Measurements from ENCODE around the gene KREMEN2. TPM values are rescaled to one million over a fixed set of nuclear protein-coding genes. Genes with fewer than 3 reads are reported as not detected.
"Not testable (repeated sequence)": the region's sequence is repeated elsewhere in the genome, so short reads cannot be mapped to it uniquely, and the experiment has no call there.

Gene KREMEN2
- total RNA-seq, 2 experiments from 2014 or later = not detected

- DNase-seq = no peak
- Mint-ChIP-seq H3K4me3 (no peak overlapping the region), H3K27ac (no peak overlapping the region), H3K9me3 (no peaks in the 10 kb centered on the region), H3K27me3 (no peaks in the 10 kb centered on the region), H3K4me1 (no peaks in the 10 kb centered on the region), H3K36me3 (peaks cover 6% of the 10 kb centered on the region)
Measured at GRCh38 chr16:2933136-2933535, 30.9 kb upstream of the KREMEN2 start.

- H3K36me3 Mint-ChIP-seq = peaks cover 8% of the 10 kb centered on the region
- no peaks in the 10 kb centered on the region for H3K9me3 Mint-ChIP-seq
- no peak overlapping the region for H3K4me3 Mint-ChIP-seq
- no peak for DNase-seq
- no peak overlapping the region for H3K27ac Mint-ChIP-seq
- no peaks in the 10 kb centered on the region for H3K27me3 Mint-ChIP-seq
- no peaks in the 10 kb centered on the region for H3K4me1 Mint-ChIP-seq
Measured at GRCh38 chr16:2933701-2934100, 30.4 kb upstream of the KREMEN2 start.

DNA sequence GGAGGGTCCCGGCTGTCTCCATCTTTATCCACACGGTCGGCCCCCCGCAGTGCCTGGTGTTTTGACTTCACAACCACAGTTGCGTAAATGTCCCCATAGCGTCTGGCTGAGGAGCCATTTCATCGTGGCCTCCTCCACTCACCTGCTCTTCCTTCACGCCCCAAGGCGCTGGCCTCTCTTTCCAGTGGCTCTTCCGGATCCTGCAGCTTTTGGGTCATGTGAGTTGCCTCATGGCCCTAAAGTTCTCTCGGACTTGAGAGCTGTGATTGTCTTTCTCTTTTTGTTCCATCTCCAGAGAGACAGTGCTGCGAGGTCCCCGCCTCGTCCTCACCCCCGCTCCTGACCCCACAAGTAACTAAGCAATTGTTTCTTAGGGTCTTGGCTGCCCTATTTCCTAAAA lies 29.6 kb upstream of the KREMEN2 start:
- Mint-ChIP-seq H3K4me1 (no peaks in the 10 kb centered on the region), H3K36me3 (peaks cover 11% of the 10 kb centered on the region), H3K9me3 (no peaks in the 10 kb centered on the region), H3K4me3 (no peak overlapping the region), H3K27me3 (no peaks in the 10 kb centered on the region), H3K27ac (no peak overlapping the region)
- DNase-seq = no peak

DNA sequence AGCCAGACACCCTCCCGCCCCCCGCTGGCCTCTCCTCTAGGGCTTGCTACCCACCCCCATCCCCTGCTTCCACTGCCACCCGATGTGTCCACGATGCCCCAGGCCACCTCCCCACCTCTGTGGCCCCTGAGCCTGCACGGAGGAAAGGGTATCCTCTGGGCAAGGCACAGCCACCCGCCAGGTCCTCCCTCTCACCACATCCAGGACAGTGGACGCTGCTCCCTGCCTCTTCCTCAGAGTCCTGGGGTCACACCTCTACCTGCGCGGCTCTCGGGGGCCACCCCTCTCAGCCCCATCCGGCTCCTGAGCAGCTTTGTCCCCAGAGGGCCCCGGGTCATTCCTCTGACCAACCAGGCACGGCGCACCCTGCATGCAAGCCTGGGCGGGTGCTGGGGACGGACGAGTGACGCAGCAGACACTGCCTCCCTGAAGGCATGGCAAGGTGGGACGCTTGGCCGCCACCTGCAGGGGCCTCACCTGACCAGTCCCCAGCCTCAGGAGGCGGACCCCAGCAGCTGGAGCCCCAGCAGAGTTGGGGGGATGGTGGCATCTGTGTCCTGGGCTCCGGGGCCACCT lies 27.6 kb upstream of the KREMEN2 start:
- no peaks in the 10 kb centered on the region for H3K27me3 Mint-ChIP-seq
- no peak for DNase-seq
- H3K36me3 Mint-ChIP-seq = peaks cover 12% of the 10 kb centered on the region
- no peaks in the 10 kb centered on the region for H3K9me3 Mint-ChIP-seq
- H3K4me1 Mint-ChIP-seq = no peaks in the 10 kb centered on the region
- no peak overlapping the region for H3K4me3 Mint-ChIP-seq
- no peak overlapping the region for H3K27ac Mint-ChIP-seq

DNA sequence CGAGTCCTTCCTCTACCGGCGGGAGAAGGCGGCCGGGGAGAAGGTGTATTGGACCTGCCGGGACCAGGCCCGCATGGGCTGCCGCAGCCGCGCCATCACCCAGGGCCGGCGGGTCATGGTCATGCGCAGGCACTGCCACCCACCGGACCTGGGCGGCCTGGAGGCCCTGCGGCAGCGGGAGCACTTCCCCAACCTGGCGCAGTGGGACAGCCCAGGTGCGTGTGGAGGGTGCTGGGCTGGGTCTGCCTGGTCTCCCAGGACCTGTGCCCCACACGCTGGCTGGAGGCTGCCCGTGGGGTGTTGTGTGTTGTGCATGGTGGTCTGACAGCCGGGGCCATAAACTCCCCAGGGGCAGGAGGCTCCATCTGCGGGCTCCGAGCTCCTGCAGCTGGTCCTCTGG lies 26.9 kb upstream of the KREMEN2 start:
- DNase-seq = no peak
- no peaks in the 10 kb centered on the region for H3K9me3 Mint-ChIP-seq
- no peak overlapping the region for H3K27ac Mint-ChIP-seq
- no peaks in the 10 kb centered on the region for H3K4me1 Mint-ChIP-seq
- peaks cover 14% of the 10 kb centered on the region for H3K36me3 Mint-ChIP-seq
- no peak overlapping the region for H3K4me3 Mint-ChIP-seq
- no peaks in the 10 kb centered on the region for H3K27me3 Mint-ChIP-seq

DNA sequence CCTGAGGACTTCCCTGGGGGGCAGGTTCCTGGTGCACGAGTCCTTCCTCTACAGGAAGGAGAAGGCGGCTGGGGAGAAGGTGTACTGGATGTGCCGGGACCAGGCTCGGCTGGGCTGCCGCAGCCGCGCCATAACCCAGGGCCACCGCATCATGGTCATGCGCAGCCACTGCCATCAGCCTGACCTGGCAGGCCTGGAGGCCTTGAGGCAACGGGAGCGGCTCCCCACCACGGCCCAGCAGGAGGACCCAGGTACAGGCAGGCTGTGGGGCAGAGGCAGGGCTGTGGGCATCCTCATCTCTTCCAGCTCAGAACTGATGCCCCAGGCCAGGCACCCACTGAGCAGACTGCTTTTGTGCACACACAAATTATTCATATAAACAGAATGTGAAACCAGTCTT lies 25.9 kb upstream of the KREMEN2 start:
- peaks cover 16% of the 10 kb centered on the region for H3K36me3 Mint-ChIP-seq
- H3K4me3 Mint-ChIP-seq = no peak overlapping the region
- no peaks in the 10 kb centered on the region for H3K4me1 Mint-ChIP-seq
- no peaks in the 10 kb centered on the region for H3K27me3 Mint-ChIP-seq
- no peaks in the 10 kb centered on the region for H3K9me3 Mint-ChIP-seq
- DNase-seq = no peak
- H3K27ac Mint-ChIP-seq = no peak overlapping the region

DNA sequence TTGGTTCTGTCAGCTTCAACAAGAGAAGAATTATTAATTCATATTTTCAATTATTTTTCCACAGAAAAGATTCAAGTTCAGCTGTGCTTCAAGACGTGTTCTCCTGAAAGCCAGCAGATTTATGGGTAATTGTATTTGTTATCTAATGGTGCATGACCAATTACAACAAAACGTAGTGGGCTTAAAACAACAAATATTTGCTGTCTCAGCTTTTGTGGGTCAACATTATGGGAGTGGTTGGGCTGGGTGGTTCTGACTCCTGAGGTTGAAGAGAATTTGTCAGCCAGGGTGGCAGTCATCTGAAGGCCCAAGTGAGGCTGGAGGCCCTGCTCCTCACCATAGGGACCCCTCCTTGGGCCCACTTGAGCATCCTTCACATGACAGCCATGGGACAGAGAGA lies 24.1 kb upstream of the KREMEN2 start:
- H3K4me3 Mint-ChIP-seq = no peak overlapping the region
- H3K4me1 Mint-ChIP-seq = no peaks in the 10 kb centered on the region
- H3K9me3 Mint-ChIP-seq = no peaks in the 10 kb centered on the region
- H3K27ac Mint-ChIP-seq = no peak overlapping the region
- H3K27me3 Mint-ChIP-seq = no peaks in the 10 kb centered on the region
- no peak for DNase-seq
- H3K36me3 Mint-ChIP-seq = peaks cover 13% of the 10 kb centered on the region

DNA sequence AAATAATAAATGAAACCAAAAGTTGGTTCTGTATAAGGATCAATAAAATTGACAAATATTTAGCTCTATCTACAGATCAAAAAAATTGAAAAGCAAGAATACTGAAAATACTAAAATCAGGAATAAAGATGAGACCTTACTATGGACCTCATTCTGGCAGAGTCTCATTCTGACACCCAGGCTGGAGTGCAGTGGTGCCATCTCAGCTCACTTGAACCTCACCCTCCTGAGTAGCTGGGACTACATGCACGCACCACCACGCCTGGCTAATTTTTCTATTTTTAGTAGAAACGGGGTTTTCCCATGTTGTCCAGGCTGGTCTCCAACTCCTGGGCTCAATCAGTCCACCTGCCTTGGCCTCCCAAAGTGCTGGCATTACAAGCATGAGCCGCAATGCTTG lies 22.0 kb upstream of the KREMEN2 start:
- Mint-ChIP-seq H3K36me3 (peaks cover 9% of the 10 kb centered on the region), H3K27me3 (no peaks in the 10 kb centered on the region), H3K4me1 (no peaks in the 10 kb centered on the region), H3K9me3 (no peaks in the 10 kb centered on the region), H3K4me3 (no peak overlapping the region), H3K27ac (no peak overlapping the region)
- DNase-seq = no peak

DNA sequence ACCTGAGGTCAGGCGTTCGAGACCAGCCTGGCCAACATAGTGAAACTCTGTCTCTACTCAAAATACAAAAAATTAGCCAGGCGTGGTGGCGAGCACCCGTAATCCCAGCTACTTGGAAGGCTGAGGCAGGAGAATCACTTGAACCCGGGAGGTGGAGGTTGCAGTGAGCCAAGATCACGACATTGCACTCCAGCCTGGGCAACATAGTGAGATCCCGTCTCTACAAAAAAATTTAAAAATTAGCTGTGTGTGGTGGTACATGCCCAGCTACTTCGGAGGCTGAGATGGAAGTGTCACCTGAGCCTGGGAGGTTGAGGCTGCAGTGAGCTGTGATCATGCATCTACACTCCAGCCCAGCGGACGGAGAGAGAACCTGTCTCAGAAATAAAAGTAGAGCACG lies 20.4 kb upstream of the KREMEN2 start:
- not testable (repeated sequence) for H3K27ac Mint-ChIP-seq, DNase-seq, H3K27me3 Mint-ChIP-seq, H3K4me1 Mint-ChIP-seq, H3K4me3 Mint-ChIP-seq, H3K36me3 Mint-ChIP-seq, H3K9me3 Mint-ChIP-seq

DNA sequence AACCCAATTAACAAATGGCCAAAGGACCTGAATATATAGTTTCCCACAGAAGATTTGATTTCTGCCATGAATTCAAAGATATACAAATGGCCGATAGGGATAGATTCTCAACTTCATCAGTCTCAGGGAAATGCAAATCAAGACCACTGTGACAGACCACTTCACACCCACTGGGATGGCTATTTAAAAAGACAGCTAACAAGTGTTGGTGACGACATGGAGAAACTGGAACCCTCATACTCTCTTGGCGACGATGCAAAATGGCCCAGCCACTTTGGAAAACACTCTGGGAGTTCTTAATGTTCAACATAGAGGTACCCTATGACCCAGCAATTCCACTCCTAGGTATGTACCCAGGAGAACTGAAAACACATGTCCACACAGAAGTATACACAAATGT lies 17.4 kb upstream of the KREMEN2 start:
- Mint-ChIP-seq H3K4me3 (no peak overlapping the region), H3K27ac (no peak overlapping the region), H3K27me3 (no peaks in the 10 kb centered on the region), H3K9me3 (no peaks in the 10 kb centered on the region), H3K36me3 (peaks cover 6% of the 10 kb centered on the region), H3K4me1 (no peaks in the 10 kb centered on the region)
- no peak for DNase-seq

GRCh38 chr16:2948807-2949704 lies 15.0 kb upstream of the KREMEN2 start:
- no peak for DNase-seq
- Mint-ChIP-seq H3K36me3 (peaks cover 2% of the 10 kb centered on the region), H3K9me3 (no peaks in the 10 kb centered on the region), H3K27me3 (no peaks in the 10 kb centered on the region), H3K27ac (no peak overlapping the region), H3K4me1 (no peaks in the 10 kb centered on the region), H3K4me3 (no peak overlapping the region)

- H3K4me1 Mint-ChIP-seq = no peaks in the 10 kb centered on the region
- no peak overlapping the region for H3K27ac Mint-ChIP-seq
- H3K4me3 Mint-ChIP-seq = no peak overlapping the region
- H3K9me3 Mint-ChIP-seq = no peaks in the 10 kb centered on the region
- DNase-seq = no peak
- H3K36me3 Mint-ChIP-seq = peaks cover 2% of the 10 kb centered on the region
- no peaks in the 10 kb centered on the region for H3K27me3 Mint-ChIP-seq
Measured at GRCh38 chr16:2949705-2950352, 14.2 kb upstream of the KREMEN2 start.

DNA sequence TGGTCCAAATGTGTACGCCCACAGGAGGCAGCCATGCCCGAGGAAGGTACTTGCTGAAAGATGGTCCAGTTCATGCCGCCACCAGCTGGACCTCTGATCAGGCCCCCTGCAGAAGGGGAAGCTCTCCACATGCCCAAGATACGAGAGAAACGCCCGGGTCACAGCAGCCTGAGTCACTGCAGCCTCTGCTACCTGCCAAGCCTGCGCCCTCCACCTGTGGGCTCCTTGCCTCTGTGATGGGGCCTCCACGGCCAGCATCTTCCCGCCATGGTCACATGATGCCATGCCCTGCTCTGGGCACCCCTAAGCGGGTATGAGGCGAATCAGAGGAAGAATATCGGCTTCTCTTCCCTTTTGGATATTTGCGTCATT lies 13.7 kb upstream of the KREMEN2 start:
- Mint-ChIP-seq H3K36me3 (peaks cover 2% of the 10 kb centered on the region), H3K9me3 (no peaks in the 10 kb centered on the region), H3K27me3 (no peaks in the 10 kb centered on the region), H3K27ac (no peak overlapping the region), H3K4me1 (no peaks in the 10 kb centered on the region), H3K4me3 (no peak overlapping the region)
- DNase-seq = no peak

DNA sequence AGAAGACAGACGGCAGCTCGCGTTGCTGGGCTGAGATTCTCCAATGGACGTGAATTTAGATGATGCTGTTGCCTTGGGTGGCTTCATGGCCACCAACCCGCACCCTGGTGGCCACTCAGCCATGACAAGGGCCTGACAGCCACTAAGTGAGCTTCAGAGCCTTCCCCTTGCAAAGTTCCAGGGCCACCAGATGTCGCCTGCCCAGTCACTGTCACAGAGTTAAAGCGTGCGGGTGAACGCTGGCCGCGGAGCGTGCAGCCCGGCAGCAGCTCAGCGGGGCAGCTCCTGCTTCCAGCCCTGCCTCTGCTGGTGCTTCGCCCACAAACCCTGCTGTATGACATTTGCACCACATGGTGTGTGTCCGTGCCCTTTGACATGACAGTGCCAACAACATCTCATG lies 13.3 kb upstream of the KREMEN2 start:
- Mint-ChIP-seq H3K4me3 (no peak overlapping the region), H3K27ac (no peak overlapping the region), H3K36me3 (peaks cover 2% of the 10 kb centered on the region), H3K9me3 (no peaks in the 10 kb centered on the region), H3K4me1 (no peaks in the 10 kb centered on the region), H3K27me3 (no peaks in the 10 kb centered on the region)
- DNase-seq = no peak

GRCh38 chr16:2952679-2953078 lies 11.4 kb upstream of the KREMEN2 start:
- Mint-ChIP-seq H3K9me3 (no peaks in the 10 kb centered on the region), H3K4me1 (no peaks in the 10 kb centered on the region), H3K36me3 (peaks cover 2% of the 10 kb centered on the region), H3K4me3 (no peak overlapping the region), H3K27ac (no peak overlapping the region), H3K27me3 (peaks cover 14% of the 10 kb centered on the region)
- DNase-seq = no peak

Data from activated naive CD8-positive, alpha-beta T cell treated with anti-CD3 and anti-CD28 coated beads for 36 hours (primary cell).